ENCODE data around the gene KDM6A. TPM values are rescaled to one million over a fixed set of nuclear protein-coding genes. Genes with fewer than 3 reads are reported as not detected.
"Not testable (repeated sequence)": the region's sequence is repeated elsewhere in the genome, so short reads cannot be mapped to it uniquely, and the experiment has no call there.

KDM6A gene
- total and polyA plus RNA-seq, 2 donors (not counting 1 experiment from before 2014, with no cell fraction given) = 13.8 to 28.4 TPM

DNA sequence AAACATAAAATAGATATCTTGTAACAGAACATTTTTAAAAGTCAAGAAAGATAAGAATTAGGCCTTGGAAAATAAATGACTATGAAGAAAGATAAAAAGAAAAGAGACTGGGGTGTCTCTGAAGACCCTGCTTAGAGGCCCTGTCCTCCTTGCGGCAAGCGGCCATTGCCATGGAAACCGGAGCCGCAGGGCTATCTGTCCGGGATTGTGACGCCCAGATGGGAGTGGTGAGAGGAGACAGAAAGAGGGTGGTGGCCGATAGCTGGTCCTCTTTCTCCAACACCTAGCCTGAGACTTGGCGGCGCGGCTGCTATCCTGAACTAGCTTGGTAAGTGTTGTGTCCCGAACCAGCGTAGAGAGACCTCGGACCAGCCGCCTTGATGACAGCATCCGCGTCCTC, 29.2 kb upstream of the KDM6A start, which contains the start of gene DUSP21:
TSS of gene DUSP21 (plus strand) at position 269 of the 400 bp plus-strand sequence. CDS start at position 381, 112 bp downstream.
- no peaks in the 10 kb centered on the region for H3K4me1 ChIP-seq (ENCODE audit: control insufficient read depth, extremely low read depth, insufficient read depth, low read length)
- H3K9me3 ChIP-seq (ENCODE audit: control insufficient read depth, insufficient read depth, low read depth, low read length) = no peaks in the 10 kb centered on the region
- H4K20me1 ChIP-seq (ENCODE audit: control insufficient read depth, extremely low read depth, insufficient read depth, low read length) = no peaks in the 10 kb centered on the region
- H3K27ac ChIP-seq (ENCODE audit: insufficient read depth, low read length) = no peak within 1 kb of the TSS
- no peak within 1 kb of the TSS for H3K9ac ChIP-seq (ENCODE audit: insufficient read depth, low read length)
- H3K79me2 ChIP-seq (ENCODE audit: control insufficient read depth, insufficient read depth, low read length) = no peaks in the 10 kb centered on the region
- DNase-seq (ENCODE audit: low read depth in 2 of 2) = no peak
- H3K36me3 ChIP-seq (ENCODE audit: control insufficient read depth, insufficient read depth, low read length) = no peaks in the 10 kb centered on the region
- no peak within 1 kb of the TSS for H3K4me3 ChIP-seq (replicated peaks in 1 of 4; ENCODE audit: control extremely low read depth in 1 of 4, insufficient read depth in 1 of 4, low read depth in 3 of 4, low read length in 4 of 4)
- H2AFZ ChIP-seq (ENCODE audit: low read length) = no peak within 1 kb of the TSS
- no peak within 1 kb of the TSS for H3K4me2 ChIP-seq (ENCODE audit: extremely low read depth, insufficient read depth, low read length)
- H3K27me3 ChIP-seq (ENCODE audit: control insufficient read depth, insufficient read depth, low read length) = no peaks in the 10 kb centered on the region
- TF ChIP-seq, protein P1, sequence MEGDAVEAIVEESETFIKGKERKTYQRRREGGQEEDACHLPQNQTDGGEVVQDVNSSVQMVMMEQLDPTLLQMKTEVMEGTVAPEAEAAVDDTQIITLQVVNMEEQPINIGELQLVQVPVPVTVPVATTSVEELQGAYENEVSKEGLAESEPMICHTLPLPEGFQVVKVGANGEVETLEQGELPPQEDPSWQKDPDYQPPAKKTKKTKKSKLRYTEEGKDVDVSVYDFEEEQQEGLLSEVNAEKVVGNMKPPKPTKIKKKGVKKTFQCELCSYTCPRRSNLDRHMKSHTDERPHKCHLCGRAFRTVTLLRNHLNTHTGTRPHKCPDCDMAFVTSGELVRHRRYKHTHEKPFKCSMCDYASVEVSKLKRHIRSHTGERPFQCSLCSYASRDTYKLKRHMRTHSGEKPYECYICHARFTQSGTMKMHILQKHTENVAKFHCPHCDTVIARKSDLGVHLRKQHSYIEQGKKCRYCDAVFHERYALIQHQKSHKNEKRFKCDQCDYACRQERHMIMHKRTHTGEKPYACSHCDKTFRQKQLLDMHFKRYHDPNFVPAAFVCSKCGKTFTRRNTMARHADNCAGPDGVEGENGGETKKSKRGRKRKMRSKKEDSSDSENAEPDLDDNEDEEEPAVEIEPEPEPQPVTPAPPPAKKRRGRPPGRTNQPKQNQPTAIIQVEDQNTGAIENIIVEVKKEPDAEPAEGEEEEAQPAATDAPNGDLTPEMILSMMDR (conservative IDR thresholded peaks at IDR 0.05 in 1 of 2, IDR thresholded peaks at IDR 0.05 in 1 of 2; ENCODE audit: low read depth in 1 of 2, low read length in 2 of 2) = no peak
- no peak for TF ChIP-seq EZH2 (IDR thresholded peaks at IDR 0.05; ENCODE audit: low read length, missing control alignments)

DNA sequence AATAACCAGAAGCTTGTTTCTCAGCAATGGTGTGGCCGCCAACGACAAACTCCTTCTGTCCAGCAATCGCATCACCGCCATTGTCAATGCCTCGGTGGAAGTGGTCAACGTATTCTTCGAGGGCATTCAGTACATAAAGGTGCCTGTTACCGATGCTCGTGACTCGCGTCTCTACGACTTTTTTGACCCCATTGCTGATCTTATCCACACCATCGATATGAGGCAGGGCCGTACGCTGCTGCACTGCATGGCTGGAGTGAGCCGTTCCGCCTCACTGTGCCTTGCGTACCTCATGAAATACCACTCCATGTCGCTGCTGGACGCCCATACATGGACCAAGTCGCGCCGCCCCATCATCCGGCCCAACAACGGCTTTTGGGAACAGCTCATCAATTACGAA, 28.8 kb upstream of the KDM6A start:
- no peaks in the 10 kb centered on the region for H4K20me1 ChIP-seq (ENCODE audit: control insufficient read depth, extremely low read depth, insufficient read depth, low read length)
- H3K9me3 ChIP-seq (ENCODE audit: control insufficient read depth, insufficient read depth, low read depth, low read length) = no peaks in the 10 kb centered on the region
- H3K4me1 ChIP-seq (ENCODE audit: control insufficient read depth, extremely low read depth, insufficient read depth, low read length) = no peaks in the 10 kb centered on the region
- TF ChIP-seq EZH2 (IDR thresholded peaks at IDR 0.05; ENCODE audit: low read length, missing control alignments) = no peak
- TF ChIP-seq, protein P1 (conservative IDR thresholded peaks at IDR 0.05 in 1 of 2, IDR thresholded peaks at IDR 0.05 in 1 of 2; ENCODE audit: low read depth in 1 of 2, low read length in 2 of 2) = no peak
- H3K27ac ChIP-seq (ENCODE audit: insufficient read depth, low read length) = no peak overlapping the region
- H3K79me2 ChIP-seq (ENCODE audit: control insufficient read depth, insufficient read depth, low read length) = no peaks in the 10 kb centered on the region
- DNase-seq (ENCODE audit: low read depth in 2 of 2) = no peak
- no peak overlapping the region for H3K9ac ChIP-seq (ENCODE audit: insufficient read depth, low read length)
- H3K4me3 ChIP-seq (replicated peaks in 1 of 4; ENCODE audit: control extremely low read depth in 1 of 4, insufficient read depth in 1 of 4, low read depth in 3 of 4, low read length in 4 of 4) = no peak overlapping the region
- H2AFZ ChIP-seq (ENCODE audit: low read length) = no peak overlapping the region
- H3K4me2 ChIP-seq (ENCODE audit: extremely low read depth, insufficient read depth, low read length) = no peak overlapping the region
- H3K36me3 ChIP-seq (ENCODE audit: control insufficient read depth, insufficient read depth, low read length) = no peaks in the 10 kb centered on the region
- H3K27me3 ChIP-seq (ENCODE audit: control insufficient read depth, insufficient read depth, low read length) = no peaks in the 10 kb centered on the region

DNA sequence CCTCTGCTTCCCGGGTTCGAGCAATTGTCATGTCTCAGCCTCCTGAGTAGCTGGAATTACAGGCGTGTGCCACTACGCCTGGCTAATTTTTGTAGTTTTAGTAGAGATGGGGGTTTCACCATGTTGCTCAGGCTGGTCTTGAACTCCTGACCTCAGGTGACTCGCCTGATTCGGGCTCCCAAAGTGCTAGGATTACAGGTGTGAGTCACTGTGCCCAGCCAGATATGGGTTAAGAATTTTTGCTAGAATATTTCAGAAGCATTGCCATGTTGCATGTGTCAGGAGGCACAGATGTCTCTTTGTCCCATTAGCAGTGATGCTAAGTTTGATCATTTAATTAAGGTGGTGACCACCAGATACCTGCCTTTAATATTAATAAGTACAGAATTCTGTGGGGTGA, 22.1 kb upstream of the KDM6A start:
- not testable (repeated sequence) for H3K79me2 ChIP-seq (ENCODE audit: control insufficient read depth, insufficient read depth, low read length); H3K4me3 ChIP-seq (replicated peaks in 1 of 4; ENCODE audit: control extremely low read depth in 1 of 4, insufficient read depth in 1 of 4, low read depth in 3 of 4, low read length in 4 of 4); H2AFZ ChIP-seq (ENCODE audit: low read length); H3K9me3 ChIP-seq (ENCODE audit: control insufficient read depth, insufficient read depth, low read depth, low read length); H3K9ac ChIP-seq (ENCODE audit: insufficient read depth, low read length); H4K20me1 ChIP-seq (ENCODE audit: control insufficient read depth, extremely low read depth, insufficient read depth, low read length); H3K4me1 ChIP-seq (ENCODE audit: control insufficient read depth, extremely low read depth, insufficient read depth, low read length); H3K36me3 ChIP-seq (ENCODE audit: control insufficient read depth, insufficient read depth, low read length); H3K4me2 ChIP-seq (ENCODE audit: extremely low read depth, insufficient read depth, low read length); H3K27ac ChIP-seq (ENCODE audit: insufficient read depth, low read length); H3K27me3 ChIP-seq (ENCODE audit: control insufficient read depth, insufficient read depth, low read length)
- DNase-seq (ENCODE audit: low read depth in 2 of 2) = peak in 1 of 2 donors; percentile 7
